Fibroblast of lung (primary cell): ENCODE results near the gene FCRL5.

Experiments used
- EZH2 ChIP-seq: IDR thresholded peaks from 2 replicates; pipeline ENCODE4 v1.5.1; 2012; ENCODE audit warnings: low read length, control low read depth, mild to moderate bottlenecking; ENCODE audit errors: missing control alignments
- TF ChIP-seq, protein P1 (sequence below), 2 donors: IDR thresholded peaks in 1 of 2; conservative IDR thresholded peaks in 1 of 2; 1 replicate in 1 of 2; 2 replicates in 1 of 2; pipeline ENCODE4 v1.5.1; 2011 to 2012; ENCODE audit warnings: low read length in 2 of 2, control low read depth in 1 of 2, inconsistent platforms in 1 of 2, low read depth in 1 of 2, mild to moderate bottlenecking in 1 of 2

DNA sequence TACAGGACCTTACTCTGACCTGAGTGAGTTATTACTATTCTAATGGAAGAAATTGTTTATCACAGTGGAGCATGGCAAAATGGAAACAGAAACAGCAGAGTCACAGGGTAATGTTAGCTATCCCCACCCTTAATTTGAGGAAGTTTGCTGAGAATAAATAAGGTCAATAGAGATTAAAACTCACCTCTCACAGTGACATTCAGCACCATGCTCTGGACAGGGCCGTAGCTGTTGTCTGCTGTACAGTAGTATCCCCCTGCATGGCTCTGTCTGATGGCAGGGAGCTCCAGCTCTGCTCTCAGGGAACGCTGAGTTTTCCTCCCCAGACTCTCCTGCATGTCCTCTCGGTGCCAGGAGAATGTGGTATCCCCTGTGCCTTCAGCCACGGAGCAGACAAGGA is 33.7 kb upstream of the FCRL5 start:
- TF ChIP-seq, protein P1, sequence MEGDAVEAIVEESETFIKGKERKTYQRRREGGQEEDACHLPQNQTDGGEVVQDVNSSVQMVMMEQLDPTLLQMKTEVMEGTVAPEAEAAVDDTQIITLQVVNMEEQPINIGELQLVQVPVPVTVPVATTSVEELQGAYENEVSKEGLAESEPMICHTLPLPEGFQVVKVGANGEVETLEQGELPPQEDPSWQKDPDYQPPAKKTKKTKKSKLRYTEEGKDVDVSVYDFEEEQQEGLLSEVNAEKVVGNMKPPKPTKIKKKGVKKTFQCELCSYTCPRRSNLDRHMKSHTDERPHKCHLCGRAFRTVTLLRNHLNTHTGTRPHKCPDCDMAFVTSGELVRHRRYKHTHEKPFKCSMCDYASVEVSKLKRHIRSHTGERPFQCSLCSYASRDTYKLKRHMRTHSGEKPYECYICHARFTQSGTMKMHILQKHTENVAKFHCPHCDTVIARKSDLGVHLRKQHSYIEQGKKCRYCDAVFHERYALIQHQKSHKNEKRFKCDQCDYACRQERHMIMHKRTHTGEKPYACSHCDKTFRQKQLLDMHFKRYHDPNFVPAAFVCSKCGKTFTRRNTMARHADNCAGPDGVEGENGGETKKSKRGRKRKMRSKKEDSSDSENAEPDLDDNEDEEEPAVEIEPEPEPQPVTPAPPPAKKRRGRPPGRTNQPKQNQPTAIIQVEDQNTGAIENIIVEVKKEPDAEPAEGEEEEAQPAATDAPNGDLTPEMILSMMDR (conservative IDR thresholded peaks at IDR 0.05 in 1 of 2, IDR thresholded peaks at IDR 0.05 in 1 of 2; ENCODE audit: low read depth in 1 of 2, low read length in 2 of 2): no peak
- TF ChIP-seq EZH2: no peak
